Esophagus squamous epithelium (tissue), 5 donors: ENCODE data around the gene NCOR2. TPM values are rescaled to one million over a fixed set of nuclear protein-coding genes. Genes with fewer than 3 reads are reported as not detected.

Source experiments
- DNase-seq: peaks from one replicate; lab custom pipeline; 2025; lab: John Stamatoyannopoulos, UW
- H3K27ac ChIP-seq, 4 donors: fragments of 200-600 bp; sonication (generic); one replicate each; pipeline ENCODE4 v1.5.1; 2016 to 2019; ENCODE audit warnings: mild to moderate bottlenecking in 1 of 4
- H3K27me3 ChIP-seq, 4 donors: fragments of 200-600 bp; sonication (generic); 1 replicate in 3 of 4; 2 replicates in 1 of 4; pipeline versions ENCODE4 v1.5.1 to v1.6.0; 2017 to 2021; ENCODE audit warnings: antibody characterized with exemption in 1 of 4
- H3K36me3 ChIP-seq, 3 donors: fragments of 200-600 bp; sonication (generic); one replicate each; pipeline ENCODE4 v1.5.1; 2016 to 2019
- H3K4me1 ChIP-seq, 3 donors: fragments of 200-600 bp; sonication (generic); one replicate each; pipeline ENCODE4 v1.5.1; 2017 to 2019
- H3K4me3 ChIP-seq, 4 donors: fragments of 200-600 bp; sonication (generic); 1 replicate in 3 of 4; 2 replicates in 1 of 4; pipeline ENCODE4 v1.5.1; 2016 to 2019; ENCODE audit warnings: mild to moderate bottlenecking in 2 of 4, moderate library complexity in 1 of 4
- H3K9me3 ChIP-seq, 3 donors: fragments of 200-600 bp; sonication (generic); one replicate each; pipeline ENCODE4 v1.5.1; 2016 to 2019
- CTCF ChIP-seq, 6 experiments: fragments of 450-650 bp in 4 of 6; fragments of 200-600 bp in 2 of 6; sonication (generic) in 2 of 6; IDR thresholded peaks; one replicate each; pipeline ENCODE4 v1.5.1; 2016 to 2019; ENCODE audit warnings: antibody characterized with exemption in 6 of 6, mild to moderate bottlenecking in 4 of 6, moderate library complexity in 4 of 6
- POLR2A ChIP-seq, 4 donors: fragments of 450-650 bp; IDR thresholded peaks; one replicate each; pipeline ENCODE4 v1.6.1; 2017; ENCODE audit warnings: antibody characterized with exemption in 4 of 4, mild to moderate bottlenecking in 4 of 4, moderate library complexity in 3 of 4
- WGBS, 2 donors: methylation state at CpG; one replicate each; pipeline ENCODE4 v1.1.5; 2018; 5-methylcytosine and 5-hydroxymethylcytosine counted together
- intact Hi-C: fragments of 100-400 bp; cut with DNase I; formaldehyde crosslinking; loops from one replicate; pipeline ENCODE4 v1.15.0; 2022
- total RNA-seq, 4 donors: library from RNA; depleted of rRNA; stranded (reverse); fragments of >200 nt; gene quantifications; one replicate each; pipeline ENCODE4 v1.1.0, GENCODE V29; 2016
- donor health status: DM: yes; HTN: yes; CAD: no.

NCOR2 gene
- total RNA-seq, 4 donors from 2014 or later: 17.7 to 84.1 (median 45.6) TPM

DNA sequence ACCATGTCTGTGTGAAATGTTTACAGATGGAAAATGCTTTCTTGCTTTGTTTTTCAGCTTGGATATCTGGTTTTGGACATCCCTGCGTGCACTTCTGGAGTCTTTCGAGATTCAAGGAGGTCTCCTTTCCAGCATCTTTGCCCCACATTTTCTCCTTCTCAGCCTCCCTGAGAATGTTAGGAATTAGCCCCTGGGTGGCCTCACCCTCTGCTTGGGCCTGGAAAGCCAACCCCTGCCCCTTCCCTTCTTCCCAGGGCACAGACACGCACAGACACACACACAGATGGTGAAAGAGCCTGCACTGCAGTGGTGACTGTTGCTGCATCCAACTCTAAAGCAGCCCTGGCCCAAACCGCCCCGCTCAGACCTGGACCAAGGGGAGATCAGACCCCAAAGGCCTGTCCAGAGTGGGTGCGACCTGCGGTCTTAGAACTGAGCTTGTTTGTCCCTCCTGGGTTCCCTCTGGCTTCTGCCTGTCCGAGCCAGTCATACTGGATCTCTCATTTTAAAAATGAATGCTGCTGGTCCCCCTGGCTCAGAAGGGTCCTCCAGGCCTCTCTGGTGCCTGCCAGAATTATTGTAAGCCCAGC, 8.7 kb upstream of the NCOR2 start:
- H3K9me3 ChIP-seq: peaks cover 4 to 10% (median 8%) of the 10 kb centered on the region in 3 donors
- H3K27ac ChIP-seq: no peak overlapping the region
- H3K36me3 ChIP-seq: no peaks in the 10 kb centered on the region
- intact Hi-C loops: loop anchor here (10.0 kb wide), 1 partner anchor 109 kb away; no protein-coding TSS in a partner anchor
- DNase-seq: no peak
- no peak overlapping the region for H3K4me3 ChIP-seq
- no peaks in the 10 kb centered on the region for H3K27me3 ChIP-seq
- no peak for TF ChIP-seq CTCF (IDR thresholded peaks at IDR 0.05)
- TF ChIP-seq POLR2A (IDR thresholded peaks at IDR 0.05): no peak
- 90 to 100% methylated on average over 2 of the region's 8 CpGs for WGBS, 2 donors
- peaks cover 5 to 36% (median 8%) of the 10 kb centered on the region in 3 donors for H3K4me1 ChIP-seq

GRCh38 chr12:124573839-124574786, 6.7 kb upstream of the NCOR2 start:
- 79 to 82% methylated on average over 11 of the region's 18 CpGs for WGBS, 2 donors
- TF ChIP-seq CTCF (IDR thresholded peaks at IDR 0.05) (no peak), POLR2A (IDR thresholded peaks at IDR 0.05) (no peak)
- DNase-seq: no peak
- Histone ChIP-seq H3K27me3 (no peaks in the 10 kb centered on the region), H3K4me1 (peaks cover 9 to 46% (median 10%) of the 10 kb centered on the region in 3 donors), H3K9me3 (peaks cover 4 to 10% (median 8%) of the 10 kb centered on the region in 3 donors), H3K4me3 (no peak overlapping the region), H3K27ac (peak overlapping the region in 1 of 4 donors; percentile 17), H3K36me3 (no peaks in the 10 kb centered on the region)
- intact Hi-C loops: loop anchor here (10.0 kb wide), 1 partner anchor 111 kb away; no protein-coding TSS in a partner anchor

DNA sequence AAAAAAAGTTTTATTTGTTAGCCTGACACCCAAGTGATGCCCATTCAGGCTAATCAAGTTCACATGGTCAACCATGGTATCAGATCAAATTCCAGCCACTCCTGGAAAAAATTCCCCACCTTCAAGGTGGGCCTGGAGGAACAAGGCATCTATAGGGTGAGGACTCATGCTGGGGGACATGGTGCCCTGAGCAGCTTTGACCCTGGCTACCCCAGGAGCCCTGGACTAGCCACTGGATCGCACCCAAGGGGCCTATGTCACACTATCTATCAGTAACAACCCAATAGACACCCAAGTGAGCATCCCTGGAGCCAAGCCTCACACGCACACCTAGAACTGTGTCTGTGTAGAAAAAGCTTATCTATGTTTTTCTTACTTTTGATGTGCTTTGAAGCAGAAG, 4.1 kb upstream of the NCOR2 start:
- intact Hi-C loops: loop anchor here (10.0 kb wide), 1 partner anchor 113 kb away; no protein-coding TSS in a partner anchor
- H3K27ac ChIP-seq: peak overlapping the region in 2 of 4 donors; percentile 17 to 22
- H3K4me1 ChIP-seq: peaks cover 17 to 48% (median 19%) of the 10 kb centered on the region in 3 donors
- 44 to 61% methylated on average over 1 to 2 of the region's 2 CpGs for WGBS, 2 donors
- DNase-seq: no peak
- H3K36me3 ChIP-seq: no peaks in the 10 kb centered on the region
- no peak overlapping the region for H3K4me3 ChIP-seq
- H3K27me3 ChIP-seq: no peaks in the 10 kb centered on the region
- TF ChIP-seq POLR2A (IDR thresholded peaks at IDR 0.05): no peak
- TF ChIP-seq CTCF (IDR thresholded peaks at IDR 0.05): no peak
- peaks cover 0 to under 1% (median 0%) of the 10 kb centered on the region in 3 donors for H3K9me3 ChIP-seq

GRCh38 chr12:124570810-124571209, 3.4 kb upstream of the NCOR2 start:
- no peak for TF ChIP-seq CTCF (IDR thresholded peaks at IDR 0.05)
- TF ChIP-seq POLR2A (IDR thresholded peaks at IDR 0.05): no peak
- 90 to 91% methylated on average over 1 of the region's 1 CpG for WGBS, 2 donors
- intact Hi-C loops: loop anchor here (10.0 kb wide), 1 partner anchor 114 kb away; no protein-coding TSS in a partner anchor
- Histone ChIP-seq H3K9me3 (no peaks in the 10 kb centered on the region), H3K36me3 (no peaks in the 10 kb centered on the region), H3K27ac (no peak overlapping the region), H3K27me3 (no peaks in the 10 kb centered on the region), H3K4me3 (no peak overlapping the region), H3K4me1 (peaks cover 20 to 53% (median 21%) of the 10 kb centered on the region in 3 donors)
- no peak for DNase-seq
